ENCODE data around the gene FAM169A. TPM values are rescaled to one million over a fixed set of nuclear protein-coding genes. Genes with fewer than 3 reads are reported as not detected.
A peak's percentile ranks its signal among the peaks of the same experiment; 100 is the strongest.
"Not testable (repeated sequence)": the region's sequence is repeated elsewhere in the genome, so short reads cannot be mapped to it uniquely, and the experiment has no call there.

The FAM169A gene
- total RNA-seq, 2 donors from 2014 or later: 12.9 to 13.4 TPM

GRCh38 chr5:74885170-74885569 lies 19.0 kb upstream of the FAM169A start:
- DNase-seq (no peak), ATAC-seq (replicated peaks in 1 of 2) (no peak)
- Mint-ChIP-seq H3K9me3 (no peaks in the 10 kb centered on the region), H3K27me3 (ENCODE audit: low read depth) (no peaks in the 10 kb centered on the region), H3K27ac (no peak overlapping the region), H3K36me3 (ENCODE audit: insufficient read depth in 2 of 2) (no peaks in the 10 kb centered on the region), H3K4me3 (no peak overlapping the region), H3K4me1 (ENCODE audit: low read depth) (no peaks in the 10 kb centered on the region)

DNA sequence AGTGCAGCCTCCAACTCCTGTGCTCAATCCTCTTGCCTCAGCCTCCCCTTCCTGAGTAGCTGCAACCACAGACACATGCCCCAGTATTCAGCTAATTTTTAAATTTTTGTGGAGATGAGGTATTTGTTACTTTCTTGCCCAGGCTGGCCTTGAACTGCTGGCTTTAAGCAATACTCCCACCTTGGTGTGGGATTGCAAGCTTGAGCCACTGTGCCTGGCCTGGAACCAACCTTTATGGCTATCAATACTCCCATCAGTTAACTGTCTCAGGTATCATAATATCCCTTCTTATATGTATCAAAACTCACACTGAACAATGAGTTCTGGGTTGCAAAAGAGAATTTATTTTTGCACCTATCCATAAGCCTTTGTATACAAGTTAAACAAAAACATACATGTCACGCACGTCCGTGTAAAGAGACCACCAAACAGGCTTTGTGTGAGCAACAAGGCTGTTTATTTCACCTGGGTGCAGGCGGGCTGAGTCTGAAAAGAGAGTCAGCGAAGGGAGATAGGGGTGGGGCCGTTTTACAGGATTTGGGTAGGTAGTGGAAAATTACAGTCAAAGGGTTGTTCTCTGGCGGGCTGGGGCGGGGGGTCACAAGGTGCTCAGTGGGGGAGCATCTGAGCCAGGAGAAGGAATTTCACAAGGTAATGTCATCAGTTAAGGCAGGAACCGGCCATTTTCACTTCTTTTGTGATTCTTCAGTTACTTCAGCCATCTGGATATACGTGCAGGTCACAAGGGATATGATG lies 16.4 kb upstream of the FAM169A start:
- H3K36me3 Mint-ChIP-seq (ENCODE audit: insufficient read depth in 2 of 2); ATAC-seq (replicated peaks in 1 of 2); H3K27ac Mint-ChIP-seq; DNase-seq; H3K9me3 Mint-ChIP-seq; H3K4me3 Mint-ChIP-seq; H3K4me1 Mint-ChIP-seq (ENCODE audit: low read depth); H3K27me3 Mint-ChIP-seq (ENCODE audit: low read depth): not testable (repeated sequence)

DNA sequence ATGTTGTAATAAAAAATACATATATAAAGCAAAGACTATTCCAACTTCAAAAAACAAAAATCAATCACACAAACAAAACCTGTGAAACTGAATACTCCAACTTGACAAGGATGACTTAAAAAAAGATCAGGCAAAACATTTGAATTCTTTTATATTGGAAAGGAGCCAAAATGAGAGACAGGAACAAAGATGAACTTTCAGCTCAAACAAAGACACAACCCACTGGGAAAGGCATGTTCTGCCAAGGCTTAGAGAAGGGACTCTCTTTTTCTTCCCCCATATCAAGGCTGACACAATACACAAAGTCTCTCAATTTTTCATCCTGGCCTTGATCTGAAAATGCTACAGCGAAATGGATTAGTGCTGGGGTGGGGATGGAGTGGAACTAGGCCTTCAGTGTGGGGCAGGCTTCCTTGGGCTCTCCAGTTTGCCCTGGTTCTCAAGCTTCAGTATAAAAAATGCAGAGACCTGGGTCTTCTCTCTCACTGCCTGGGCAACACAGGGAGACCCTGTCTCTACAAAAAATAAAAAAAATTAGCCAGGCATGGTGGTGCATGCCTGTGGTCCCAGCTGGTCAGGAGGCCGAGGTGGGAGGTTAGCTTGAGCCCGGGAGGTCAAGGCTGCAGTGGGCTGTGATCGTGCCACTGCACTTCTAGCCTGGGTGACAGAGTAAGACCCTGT lies 11.6 kb upstream of the FAM169A start:
- no peak for ATAC-seq (replicated peaks in 1 of 2)
- peaks cover 0 to 2% of the 10 kb centered on the region in 2 donors for H3K9me3 Mint-ChIP-seq
- H3K36me3 Mint-ChIP-seq (ENCODE audit: insufficient read depth in 2 of 2): no peaks in the 10 kb centered on the region
- H3K27me3 Mint-ChIP-seq (ENCODE audit: low read depth): peaks cover 15% of the 10 kb centered on the region
- no peak overlapping the region for H3K4me3 Mint-ChIP-seq
- DNase-seq: no peak
- no peaks in the 10 kb centered on the region for H3K4me1 Mint-ChIP-seq (ENCODE audit: low read depth)
- H3K27ac Mint-ChIP-seq: no peak overlapping the region

DNA sequence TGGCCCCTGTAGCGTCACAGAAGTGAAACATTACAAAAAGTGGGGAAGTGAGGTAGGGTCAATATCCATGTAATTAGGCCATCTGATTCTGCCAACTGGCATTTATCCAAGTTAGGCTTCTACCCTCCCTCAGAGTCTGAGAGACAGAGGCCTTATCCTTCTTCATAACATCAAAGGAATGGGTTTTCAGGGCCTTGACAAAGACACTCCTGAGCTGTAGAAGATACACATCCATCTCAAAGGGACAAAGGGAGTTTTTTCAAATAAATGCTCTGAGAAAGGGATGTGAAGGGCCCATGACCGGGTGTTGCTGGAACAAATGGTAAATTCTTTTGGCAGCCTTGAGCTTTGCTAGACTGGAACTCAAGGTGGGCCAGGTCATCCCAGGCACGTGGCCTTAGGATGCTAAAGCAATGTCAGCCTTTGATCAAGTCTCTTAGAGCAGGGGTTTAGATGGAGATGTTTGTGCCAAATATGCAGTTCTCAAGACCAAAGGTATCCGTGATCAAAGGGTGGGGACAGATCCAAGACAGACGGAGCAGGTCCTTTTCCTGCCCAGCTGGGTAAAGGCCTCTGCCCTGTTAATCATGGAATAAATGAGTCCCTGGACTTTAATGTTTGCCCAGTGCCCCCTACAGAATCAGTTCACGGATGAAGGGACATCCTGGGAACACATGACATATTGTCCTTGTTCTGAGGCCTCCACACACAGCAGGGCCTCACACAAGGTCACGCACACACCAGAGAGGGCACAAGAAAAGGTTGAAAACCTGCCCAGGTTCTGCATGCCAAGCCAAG lies 10.0 kb upstream of the FAM169A start:
- DNase-seq (no peak), ATAC-seq (replicated peaks in 1 of 2) (no peak)
- Mint-ChIP-seq H3K4me3 (no peak overlapping the region), H3K27me3 (ENCODE audit: low read depth) (peaks cover 15% of the 10 kb centered on the region), H3K9me3 (peaks cover 0 to 2% of the 10 kb centered on the region in 2 donors), H3K4me1 (ENCODE audit: low read depth) (no peaks in the 10 kb centered on the region), H3K36me3 (ENCODE audit: insufficient read depth in 2 of 2) (no peaks in the 10 kb centered on the region), H3K27ac (no peak overlapping the region)

DNA sequence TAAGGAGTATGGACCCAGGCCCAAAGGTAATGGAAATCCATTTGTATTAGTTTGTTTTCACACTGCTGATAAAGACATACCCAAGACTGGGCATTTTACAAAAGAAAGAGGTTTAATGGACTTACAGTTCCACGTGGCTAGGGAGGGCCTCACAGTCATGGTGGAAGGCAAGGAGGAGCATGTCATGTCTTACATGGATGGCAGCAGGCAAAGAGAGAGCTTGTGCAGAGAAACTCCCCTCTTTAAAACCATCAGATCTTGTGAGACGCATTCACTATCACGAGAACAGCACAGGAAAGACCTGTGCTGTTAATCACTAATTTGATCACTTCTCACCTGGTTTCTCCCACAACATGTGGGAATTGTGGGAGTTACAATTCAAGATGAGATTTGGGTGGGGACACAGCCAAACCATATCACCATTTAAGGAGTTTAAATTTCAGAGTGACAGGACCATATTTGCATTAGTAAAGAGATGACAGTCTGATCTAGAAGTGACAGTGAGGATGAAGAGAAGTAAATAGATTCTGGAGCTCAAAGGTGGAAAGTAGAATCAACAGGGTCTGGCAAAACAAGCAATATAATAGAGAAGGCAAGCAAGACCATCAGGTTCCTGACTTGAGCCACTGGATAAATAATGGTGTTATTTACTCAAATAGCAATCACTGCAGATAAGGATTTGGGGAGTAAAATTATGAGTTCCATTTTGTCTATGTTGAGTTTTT lies 7.5 kb upstream of the FAM169A start:
- Mint-ChIP-seq H3K27me3 (ENCODE audit: low read depth) (peaks cover 15% of the 10 kb centered on the region), H3K27ac (no peak overlapping the region), H3K36me3 (ENCODE audit: insufficient read depth in 2 of 2) (no peaks in the 10 kb centered on the region), H3K4me1 (ENCODE audit: low read depth) (no peaks in the 10 kb centered on the region), H3K4me3 (no peak overlapping the region), H3K9me3 (peaks cover 0 to 2% of the 10 kb centered on the region in 2 donors)
- ATAC-seq (replicated peaks in 1 of 2): no peak
- no peak for DNase-seq

GRCh38 chr5:74870299-74871067 lies 4.3 kb upstream of the FAM169A start:
- peaks cover 0 to 2% of the 10 kb centered on the region in 2 donors for H3K9me3 Mint-ChIP-seq
- ATAC-seq (replicated peaks in 1 of 2): no peak
- peaks cover under 1% of the 10 kb centered on the region for H3K4me1 Mint-ChIP-seq (ENCODE audit: low read depth)
- no peak overlapping the region for H3K27ac Mint-ChIP-seq
- DNase-seq: no peak
- H3K4me3 Mint-ChIP-seq: no peak overlapping the region
- peaks cover under 1 to 3% of the 10 kb centered on the region in 2 donors for H3K36me3 Mint-ChIP-seq (ENCODE audit: insufficient read depth in 2 of 2)
- H3K27me3 Mint-ChIP-seq (ENCODE audit: low read depth): peaks cover 15% of the 10 kb centered on the region

GRCh38 chr5:74869414-74869813 lies 3.2 kb upstream of the FAM169A start:
- not testable (repeated sequence) for H3K4me3 Mint-ChIP-seq; ATAC-seq (replicated peaks in 1 of 2); H3K9me3 Mint-ChIP-seq; H3K27ac Mint-ChIP-seq; DNase-seq; H3K36me3 Mint-ChIP-seq (ENCODE audit: insufficient read depth in 2 of 2)
- Mint-ChIP-seq H3K27me3 (ENCODE audit: low read depth) (peaks cover 14% of the 10 kb centered on the region), H3K4me1 (ENCODE audit: low read depth) (peaks cover 11% of the 10 kb centered on the region)

- H3K4me1 Mint-ChIP-seq (ENCODE audit: low read depth): peaks cover 26% of the 10 kb centered on the region
- peak overlapping the region; percentile 89 to 92 for H3K4me3 Mint-ChIP-seq
- peak; percentile 7 to 38 for ATAC-seq (replicated peaks in 1 of 2)
- H3K36me3 Mint-ChIP-seq (ENCODE audit: insufficient read depth in 2 of 2): peaks cover 4 to 5% of the 10 kb centered on the region in 2 donors
- H3K9me3 Mint-ChIP-seq: no peaks in the 10 kb centered on the region
- peak in 1 of 2 donors; percentile 43 for DNase-seq
- H3K27ac Mint-ChIP-seq: peak overlapping the region; percentile 78
- H3K27me3 Mint-ChIP-seq (ENCODE audit: low read depth): no peaks in the 10 kb centered on the region
Observed at GRCh38 chr5:74866596-74867162, 492 bp upstream of the FAM169A start.

DNA sequence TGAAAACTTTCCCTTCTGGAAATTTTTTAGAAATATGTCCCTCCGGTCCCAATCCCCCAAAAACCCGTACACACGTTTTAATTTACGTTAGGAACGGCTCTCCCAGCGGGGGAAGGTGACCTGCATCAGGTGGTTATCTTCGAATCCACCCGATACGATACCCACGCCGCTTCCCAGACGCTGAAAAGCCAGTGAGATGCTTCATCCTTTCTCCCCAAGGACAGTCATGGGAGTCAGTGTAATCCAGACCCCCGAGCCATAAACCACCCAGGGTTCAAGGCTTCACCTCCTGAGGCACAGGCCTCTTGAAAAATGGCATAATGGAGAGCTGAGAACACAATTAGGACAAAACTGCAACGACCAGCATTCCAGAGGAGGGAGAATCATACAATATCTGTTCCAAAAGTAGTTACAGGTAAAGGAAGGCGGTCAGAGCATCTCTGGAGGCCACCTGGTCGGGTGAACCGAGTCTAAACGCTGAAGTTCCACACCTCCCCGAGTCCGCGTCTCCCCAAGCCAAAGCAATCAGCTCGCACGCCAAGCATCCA lies 857 bp downstream of the FAM169A start:
- no peak for DNase-seq
- H3K27ac Mint-ChIP-seq: peak overlapping the region; percentile 95
- H3K9me3 Mint-ChIP-seq: no peaks in the 10 kb centered on the region
- peaks cover 26% of the 10 kb centered on the region for H3K4me1 Mint-ChIP-seq (ENCODE audit: low read depth)
- H3K27me3 Mint-ChIP-seq (ENCODE audit: low read depth): no peaks in the 10 kb centered on the region
- H3K36me3 Mint-ChIP-seq (ENCODE audit: insufficient read depth in 2 of 2): peaks cover 4 to 5% of the 10 kb centered on the region in 2 donors
- no peak for ATAC-seq (replicated peaks in 1 of 2)
- H3K4me3 Mint-ChIP-seq: peak overlapping the region; percentile 83 to 96

DNA sequence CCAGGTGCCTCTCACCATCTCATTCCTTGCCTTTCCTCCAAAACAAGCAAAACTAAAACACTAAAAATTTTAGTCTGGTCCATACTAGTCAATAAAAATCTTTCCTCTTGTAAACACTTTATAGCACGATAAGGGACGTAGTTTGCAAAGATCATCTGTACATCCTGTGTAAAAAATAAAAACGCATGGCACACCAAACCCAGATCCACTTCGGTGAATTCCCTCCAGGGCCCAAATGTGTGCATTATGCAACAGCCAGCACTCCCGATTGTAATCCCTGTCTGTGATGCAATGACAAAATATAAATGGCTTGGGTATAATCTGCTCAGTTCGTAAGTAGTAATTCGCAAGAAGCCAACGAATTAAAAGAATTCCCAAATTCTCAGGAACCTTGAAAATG lies 1.4 kb downstream of the FAM169A start:
- DNase-seq: no peak
- Mint-ChIP-seq H3K36me3 (ENCODE audit: insufficient read depth in 2 of 2) (peaks cover 4 to 5% of the 10 kb centered on the region in 2 donors), H3K4me1 (ENCODE audit: low read depth) (peaks cover 26% of the 10 kb centered on the region), H3K27me3 (ENCODE audit: low read depth) (no peaks in the 10 kb centered on the region), H3K27ac (peak overlapping the region; percentile 95), H3K4me3 (peak overlapping the region; percentile 83 to 96), H3K9me3 (no peaks in the 10 kb centered on the region)
- no peak for ATAC-seq (replicated peaks in 1 of 2)

DNA sequence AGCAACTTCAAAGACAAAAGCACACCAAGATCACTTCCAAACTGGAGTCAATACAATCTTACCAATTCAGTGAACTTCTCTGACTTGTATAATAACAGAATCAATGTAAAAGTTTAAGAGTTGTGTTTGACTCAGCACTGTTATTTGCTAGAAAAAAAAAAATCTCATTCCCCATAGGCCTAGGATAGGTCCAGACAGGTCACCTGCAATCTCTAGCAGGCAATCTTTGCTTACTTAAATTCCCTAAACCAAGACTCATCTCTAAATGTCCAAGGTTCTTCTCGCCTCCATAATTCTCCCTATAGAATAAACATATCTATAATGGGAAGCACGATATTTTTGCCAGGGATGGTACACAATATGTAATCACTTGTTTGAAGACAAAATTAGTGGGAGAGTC lies 2.5 kb downstream of the FAM169A start:
- no peaks in the 10 kb centered on the region for H3K27me3 Mint-ChIP-seq (ENCODE audit: low read depth)
- H3K4me1 Mint-ChIP-seq (ENCODE audit: low read depth): peaks cover 26% of the 10 kb centered on the region
- ATAC-seq (replicated peaks in 1 of 2) (no peak), DNase-seq (no peak)
- peak overlapping the region in 1 of 2 donors; percentile 36 for H3K4me3 Mint-ChIP-seq
- H3K36me3 Mint-ChIP-seq (ENCODE audit: insufficient read depth in 2 of 2): peaks cover 4 to 5% of the 10 kb centered on the region in 2 donors
- no peaks in the 10 kb centered on the region for H3K9me3 Mint-ChIP-seq
- H3K27ac Mint-ChIP-seq: no peak overlapping the region

Data from activated T-cell treated with anti-CD3 and anti-CD28 coated beads, Interleukin-2, amount 50 U/mL, for 72 hours (primary cell).